Upper lobe of right lung (tissue), 1 donor: ENCODE data around the gene ECHS1. TPM values are rescaled to one million over a fixed set of nuclear protein-coding genes. Genes with fewer than 3 reads are reported as not detected.

Source experiments
- ATAC-seq: fragments of 200-7000 bp; cut with Tn5 transposase; one replicate; pipeline ENCODE4 v1.9.1; 2020; ENCODE audit warnings: mild to moderate bottlenecking, moderate library complexity
- DNase-seq: peaks from one replicate; pipeline ENCODE4 v3.0.0-alpha.2; 2020
- H3K27ac ChIP-seq: fragments of 200-600 bp; one replicate; pipeline ENCODE4 v1.8.0; 2022
- H3K27me3 ChIP-seq: fragments of 200-600 bp; one replicate; pipeline ENCODE4 v1.8.0; 2022; ENCODE audit warnings: mild to moderate bottlenecking
- H3K36me3 ChIP-seq: fragments of 200-600 bp; one replicate; pipeline ENCODE4 v1.8.0; 2022
- H3K4me1 ChIP-seq: fragments of 200-600 bp; one replicate; pipeline ENCODE4 v1.8.0; 2022
- H3K4me3 ChIP-seq: fragments of 200-600 bp; one replicate; pipeline ENCODE4 v1.8.0; 2022; ENCODE audit warnings: mild to moderate bottlenecking
- H3K9me3 ChIP-seq: fragments of 200-600 bp; one replicate; pipeline ENCODE4 v1.8.0; 2022
- CTCF ChIP-seq: fragments of 200-600 bp; IDR thresholded peaks from one replicate; pipeline ENCODE4 v1.8.0; 2022; ENCODE audit warnings: antibody characterized with exemption
- intact Hi-C: fragments of 100-400 bp; cut with DNase I; formaldehyde crosslinking; loops from one replicate; pipeline ENCODE4 v1.11.0; 2022
- total RNA-seq: library from RNA; stranded (reverse); fragmentation: NEBNext Ultra II Directional; extraction: Animal tissue kit (Norgen Biotek cat#: 25700); gene quantifications from one replicate; pipeline ENCODE4 v1.2.1, GENCODE V29; 2021
- donor health status: DM: no; HTN: yes; CAD: no; lungs with severe emphysema.

The ECHS1 gene
- total RNA-seq, 1 donor from 2014 or later: 55.8 TPM

- H3K27me3 ChIP-seq: peaks cover 57% of the 10 kb centered on the region
- ATAC-seq (no peak), DNase-seq (no peak)
- no peak overlapping the region for H3K4me3 ChIP-seq
- no peaks in the 10 kb centered on the region for H3K9me3 ChIP-seq
- no peaks in the 10 kb centered on the region for H3K36me3 ChIP-seq
- intact Hi-C loops: no loop called here
- no peaks in the 10 kb centered on the region for H3K4me1 ChIP-seq
- no peak overlapping the region for H3K27ac ChIP-seq
- TF ChIP-seq CTCF: no peak
Observed at GRCh38 chr10:133342942-133343341, 30.2 kb downstream of the ECHS1 start.

- DNase-seq (no peak), ATAC-seq (no peak)
- H3K36me3 ChIP-seq: no peaks in the 10 kb centered on the region
- H3K9me3 ChIP-seq: no peaks in the 10 kb centered on the region
- peaks cover 55% of the 10 kb centered on the region for H3K27me3 ChIP-seq
- no peak overlapping the region for H3K27ac ChIP-seq
- no peak overlapping the region for H3K4me3 ChIP-seq
- no peak for TF ChIP-seq CTCF
- intact Hi-C loops: no loop called here
- no peaks in the 10 kb centered on the region for H3K4me1 ChIP-seq
Observed at GRCh38 chr10:133341983-133342382, 31.2 kb downstream of the ECHS1 start.

- ATAC-seq (no peak), DNase-seq (no peak)
- Histone ChIP-seq H3K9me3 (no peaks in the 10 kb centered on the region), H3K4me3 (no peak overlapping the region), H3K36me3 (no peaks in the 10 kb centered on the region), H3K27ac (no peak overlapping the region), H3K4me1 (peaks cover 16% of the 10 kb centered on the region), H3K27me3 (peaks cover 58% of the 10 kb centered on the region)
- no peak for TF ChIP-seq CTCF
- intact Hi-C loops: no loop called here
Observed at GRCh38 chr10:133339708-133340380, 33.3 kb downstream of the ECHS1 start.

GRCh38 chr10:133338080-133339071 is 34.8 kb downstream of the ECHS1 start:
- Histone ChIP-seq H3K4me3 (no peak overlapping the region), H3K9me3 (no peaks in the 10 kb centered on the region), H3K27me3 (peaks cover 53% of the 10 kb centered on the region), H3K4me1 (peaks cover 16% of the 10 kb centered on the region), H3K27ac (no peak overlapping the region), H3K36me3 (no peaks in the 10 kb centered on the region)
- ATAC-seq: no peak
- DNase-seq: no peak
- intact Hi-C loops: no loop called here
- TF ChIP-seq CTCF: no peak

- intact Hi-C loops: no loop called here
- peaks cover 48% of the 10 kb centered on the region for H3K27me3 ChIP-seq
- H3K4me1 ChIP-seq: peaks cover 16% of the 10 kb centered on the region
- H3K9me3 ChIP-seq: no peaks in the 10 kb centered on the region
- no peak for ATAC-seq
- no peak for DNase-seq
- no peaks in the 10 kb centered on the region for H3K36me3 ChIP-seq
- H3K4me3 ChIP-seq: no peak overlapping the region
- TF ChIP-seq CTCF: no peak
- H3K27ac ChIP-seq: no peak overlapping the region
Observed at GRCh38 chr10:133337370-133337725, 35.8 kb downstream of the ECHS1 start.
